Loucy (cell line): ENCODE data around the gene MS4A18.

Experiments
- H2AFZ ChIP-seq: fragments of 200-600 bp; sonication (generic); 2 replicates; pipeline ENCODE4 v1.6.0; 2016; ENCODE audit warnings: antibody characterized with exemption, mild to moderate bottlenecking, low read length, moderate library complexity
- H3F3A ChIP-seq: fragments of 200-600 bp; 2 replicates; pipeline ENCODE4 v1.6.0; 2016; ENCODE audit warnings: antibody characterized with exemption, low read depth, mild to moderate bottlenecking
- H3K27me3 ChIP-seq: fragments of 200-600 bp; sonication (generic); 2 replicates; pipeline ENCODE4 v1.6.1; 2014; ENCODE audit warnings: low read length, mild to moderate bottlenecking; ENCODE audit not compliant: insufficient read depth, poor library complexity, severe bottlenecking
- H3K36me3 ChIP-seq: fragments of 200-600 bp; sonication (generic); 2 replicates; pipeline ENCODE4 v1.6.1; 2016; ENCODE audit warnings: low read length; ENCODE audit not compliant: insufficient read depth
- H3K4me1 ChIP-seq: fragments of 200-600 bp; sonication (generic); 2 replicates; pipeline ENCODE4 v1.5.1; 2014; ENCODE audit warnings: low read length, mild to moderate bottlenecking; ENCODE audit not compliant: insufficient read depth, poor library complexity, severe bottlenecking
- H3K4me2 ChIP-seq: fragments of 200-600 bp; sonication (generic); 2 replicates; pipeline ENCODE4 v1.6.0; 2014; ENCODE audit warnings: antibody characterized with exemption, low read length, low read depth, mild to moderate bottlenecking; ENCODE audit not compliant: poor library complexity, severe bottlenecking
- H3K4me3 ChIP-seq: fragments of 200-600 bp; sonication (generic); 2 replicates; pipeline ENCODE4 v1.5.1; 2014; ENCODE audit warnings: low read length, mild to moderate bottlenecking, mixed read lengths; ENCODE audit not compliant: poor library complexity, severe bottlenecking
- H3K79me2 ChIP-seq: fragments of 200-600 bp; sonication (generic); 2 replicates; pipeline ENCODE4 v1.6.1; 2014; ENCODE audit warnings: low read length; ENCODE audit not compliant: insufficient read depth
- H3K9ac ChIP-seq: fragments of 200-600 bp; sonication (generic); 2 replicates; pipeline ENCODE4 v1.6.0; 2014; ENCODE audit warnings: mild to moderate bottlenecking, low read depth, low read length, moderate library complexity; ENCODE audit not compliant: poor library complexity, severe bottlenecking
- H3K9me2 ChIP-seq: fragments of 200-600 bp; sonication (generic); replicated peaks from 2 replicates; pipeline ENCODE4 v1.6.1; 2016; ENCODE audit warnings: low read depth, low read length, mixed read lengths
- H3K9me3 ChIP-seq: fragments of 200-600 bp; sonication (generic); 2 replicates; pipeline ENCODE4 v1.6.1; 2014; ENCODE audit warnings: mild to moderate bottlenecking, antibody characterized with exemption, low read length, low read depth; ENCODE audit not compliant: insufficient read depth
- H4K20me1 ChIP-seq: fragments of 200-600 bp; sonication (generic); 2 replicates; pipeline ENCODE4 v1.6.0; 2014; ENCODE audit warnings: antibody characterized with exemption, low read length, mild to moderate bottlenecking; ENCODE audit not compliant: insufficient read depth, poor library complexity, severe bottlenecking
- EZH2phosphoT487 ChIP-seq: fragments of 200-600 bp; IDR thresholded peaks from 2 replicates; pipeline ENCODE4 v1.6.1; 2018; ENCODE audit warnings: antibody characterized with exemption, mild to moderate bottlenecking, moderate library complexity, borderline replicate concordance
- TF ChIP-seq, protein P1 (sequence below): fragments of 200-600 bp; sonication (generic); conservative IDR thresholded peaks from 2 replicates; pipeline ENCODE4 v1.5.1; 2014; ENCODE audit warnings: mild to moderate bottlenecking, antibody characterized with exemption, low read length

MS4A18 gene

DNA sequence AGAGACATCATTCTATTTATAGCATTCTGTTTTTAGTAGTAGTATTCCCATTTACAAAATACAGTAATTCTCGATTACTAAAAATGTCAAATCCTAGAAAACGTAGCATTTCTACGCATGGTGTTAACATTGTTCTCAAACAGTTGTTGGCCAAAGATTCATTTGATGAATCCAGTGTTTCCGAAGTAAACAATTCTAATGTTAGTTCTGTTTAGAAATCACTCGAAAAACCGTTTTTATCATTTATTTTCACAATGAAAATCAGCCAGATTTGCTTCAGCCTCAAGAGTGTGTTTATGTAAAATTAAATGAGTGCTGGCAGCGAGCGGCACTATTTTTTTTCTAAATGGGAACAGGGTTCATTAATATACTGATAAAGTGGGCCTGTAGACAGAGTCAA is 7.1 kb downstream of the MS4A18 start:
- Histone ChIP-seq H3K27me3 (no peaks in the 10 kb centered on the region), H3F3A (no peaks in the 10 kb centered on the region), H3K36me3 (no peaks in the 10 kb centered on the region), H3K9me3 (no peaks in the 10 kb centered on the region), H3K9ac (no peak overlapping the region), H3K79me2 (no peaks in the 10 kb centered on the region), H2AFZ (no peak overlapping the region), H3K4me3 (no peak overlapping the region), H3K4me2 (no peak overlapping the region), H3K9me2 (no peaks in the 10 kb centered on the region), H3K4me1 (no peaks in the 10 kb centered on the region), H4K20me1 (no peaks in the 10 kb centered on the region)
- no peak for TF ChIP-seq EZH2phosphoT487
- TF ChIP-seq, protein P1, sequence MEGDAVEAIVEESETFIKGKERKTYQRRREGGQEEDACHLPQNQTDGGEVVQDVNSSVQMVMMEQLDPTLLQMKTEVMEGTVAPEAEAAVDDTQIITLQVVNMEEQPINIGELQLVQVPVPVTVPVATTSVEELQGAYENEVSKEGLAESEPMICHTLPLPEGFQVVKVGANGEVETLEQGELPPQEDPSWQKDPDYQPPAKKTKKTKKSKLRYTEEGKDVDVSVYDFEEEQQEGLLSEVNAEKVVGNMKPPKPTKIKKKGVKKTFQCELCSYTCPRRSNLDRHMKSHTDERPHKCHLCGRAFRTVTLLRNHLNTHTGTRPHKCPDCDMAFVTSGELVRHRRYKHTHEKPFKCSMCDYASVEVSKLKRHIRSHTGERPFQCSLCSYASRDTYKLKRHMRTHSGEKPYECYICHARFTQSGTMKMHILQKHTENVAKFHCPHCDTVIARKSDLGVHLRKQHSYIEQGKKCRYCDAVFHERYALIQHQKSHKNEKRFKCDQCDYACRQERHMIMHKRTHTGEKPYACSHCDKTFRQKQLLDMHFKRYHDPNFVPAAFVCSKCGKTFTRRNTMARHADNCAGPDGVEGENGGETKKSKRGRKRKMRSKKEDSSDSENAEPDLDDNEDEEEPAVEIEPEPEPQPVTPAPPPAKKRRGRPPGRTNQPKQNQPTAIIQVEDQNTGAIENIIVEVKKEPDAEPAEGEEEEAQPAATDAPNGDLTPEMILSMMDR, result no peak

DNA sequence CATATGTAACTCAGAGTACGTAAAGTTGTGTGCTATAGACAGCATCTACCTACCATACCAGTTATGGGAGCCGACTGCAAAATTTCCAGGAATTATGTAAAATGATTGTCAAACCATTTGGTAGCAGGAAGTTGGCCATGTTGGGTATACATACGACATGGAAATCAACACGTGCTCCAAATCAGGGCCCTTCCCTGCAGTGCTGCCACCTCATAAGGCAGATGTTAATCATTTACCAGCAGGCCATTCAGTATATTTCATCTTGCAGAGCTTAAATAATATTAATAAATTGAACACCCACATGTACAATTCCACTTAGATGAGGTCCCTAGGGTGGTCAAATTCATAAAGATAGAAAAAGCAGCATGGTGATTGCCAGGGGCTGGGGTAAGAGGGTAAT is 9.8 kb downstream of the MS4A18 start:
- H4K20me1 ChIP-seq, result no peaks in the 10 kb centered on the region

DNA sequence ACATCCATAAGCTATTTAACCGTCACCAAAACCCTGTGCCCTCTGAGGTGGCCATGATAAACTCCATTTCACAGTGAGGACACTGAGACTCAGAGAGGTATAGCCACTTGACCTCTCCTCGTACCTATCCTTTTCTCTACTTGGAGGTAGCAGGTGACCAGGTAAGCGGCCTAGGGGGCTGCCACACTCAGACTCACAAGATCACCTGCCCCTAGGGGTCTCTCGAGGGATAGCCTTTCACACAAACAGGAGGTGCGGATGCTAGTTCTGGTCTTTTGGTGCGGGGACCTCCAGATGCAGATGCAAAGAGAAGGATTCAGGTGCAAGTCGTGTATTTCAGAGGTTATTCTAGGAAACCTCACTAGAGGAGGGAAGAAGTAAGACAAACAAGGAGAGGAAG is 14.6 kb downstream of the MS4A18 start:
- H3K36me3 ChIP-seq, result no peaks in the 10 kb centered on the region
- H3K9me2 ChIP-seq, result no peaks in the 10 kb centered on the region
- H3K4me2 ChIP-seq, result no peak overlapping the region
- no peak overlapping the region for H3K9ac ChIP-seq
- H2AFZ ChIP-seq, result no peak overlapping the region
- no peaks in the 10 kb centered on the region for H3F3A ChIP-seq
- no peaks in the 10 kb centered on the region for H3K9me3 ChIP-seq
- H3K27me3 ChIP-seq, result no peaks in the 10 kb centered on the region
- H3K4me3 ChIP-seq, result no peak overlapping the region
- no peaks in the 10 kb centered on the region for H4K20me1 ChIP-seq
- no peaks in the 10 kb centered on the region for H3K4me1 ChIP-seq
- H3K79me2 ChIP-seq, result no peaks in the 10 kb centered on the region
- TF ChIP-seq, protein P1, result peak; percentile 26; the same call in 1 of the 2 replicates
- no peak for TF ChIP-seq EZH2phosphoT487

More for the DNA sequence above, 9.8 kb downstream of the MS4A18 start:
- Histone ChIP-seq H3K9ac (no peak overlapping the region), H3K4me2 (no peak overlapping the region), H3K36me3 (no peaks in the 10 kb centered on the region), H3F3A (no peaks in the 10 kb centered on the region), H3K4me3 (no peak overlapping the region), H3K27me3 (no peaks in the 10 kb centered on the region), H2AFZ (no peak overlapping the region), H3K9me2 (no peaks in the 10 kb centered on the region), H3K9me3 (no peaks in the 10 kb centered on the region), H3K79me2 (no peaks in the 10 kb centered on the region), H3K4me1 (no peaks in the 10 kb centered on the region)
- no peak for TF ChIP-seq EZH2phosphoT487
- TF ChIP-seq, protein P1, result no peak
